ENCODE measurements around the gene OR51M1.

DNA sequence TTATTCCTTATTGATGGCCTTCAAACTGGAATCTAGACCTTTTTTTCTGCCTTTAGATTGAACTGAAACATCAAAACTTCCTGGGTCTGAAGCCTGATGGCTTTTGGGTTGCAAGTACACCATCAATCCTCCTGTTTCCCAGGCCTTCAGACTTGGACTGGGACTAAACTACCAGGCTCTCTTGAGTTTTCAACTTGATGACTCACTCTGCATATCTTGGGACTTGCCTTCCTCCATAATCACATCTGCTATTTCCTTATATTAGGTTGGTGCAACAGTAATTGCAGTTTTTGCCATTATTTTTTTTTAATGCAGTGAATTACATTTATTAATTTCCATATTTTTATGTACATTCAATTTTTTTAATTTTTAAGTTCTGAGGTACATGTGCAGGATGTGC, 47.3 kb upstream of the OR51M1 start:
- TF ChIP-seq, protein P1, sequence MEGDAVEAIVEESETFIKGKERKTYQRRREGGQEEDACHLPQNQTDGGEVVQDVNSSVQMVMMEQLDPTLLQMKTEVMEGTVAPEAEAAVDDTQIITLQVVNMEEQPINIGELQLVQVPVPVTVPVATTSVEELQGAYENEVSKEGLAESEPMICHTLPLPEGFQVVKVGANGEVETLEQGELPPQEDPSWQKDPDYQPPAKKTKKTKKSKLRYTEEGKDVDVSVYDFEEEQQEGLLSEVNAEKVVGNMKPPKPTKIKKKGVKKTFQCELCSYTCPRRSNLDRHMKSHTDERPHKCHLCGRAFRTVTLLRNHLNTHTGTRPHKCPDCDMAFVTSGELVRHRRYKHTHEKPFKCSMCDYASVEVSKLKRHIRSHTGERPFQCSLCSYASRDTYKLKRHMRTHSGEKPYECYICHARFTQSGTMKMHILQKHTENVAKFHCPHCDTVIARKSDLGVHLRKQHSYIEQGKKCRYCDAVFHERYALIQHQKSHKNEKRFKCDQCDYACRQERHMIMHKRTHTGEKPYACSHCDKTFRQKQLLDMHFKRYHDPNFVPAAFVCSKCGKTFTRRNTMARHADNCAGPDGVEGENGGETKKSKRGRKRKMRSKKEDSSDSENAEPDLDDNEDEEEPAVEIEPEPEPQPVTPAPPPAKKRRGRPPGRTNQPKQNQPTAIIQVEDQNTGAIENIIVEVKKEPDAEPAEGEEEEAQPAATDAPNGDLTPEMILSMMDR (conservative IDR thresholded peaks at IDR 0.05; ENCODE audit: low read length): no peak
- no peak for TF ChIP-seq EZH2phosphoT487 (IDR thresholded peaks at IDR 0.05; ENCODE audit: borderline replicate concordance, low read depth, low read length)

Data from OCI-LY7 (cell line).